ENCODE measurements around the gene CACTIN. TPM values are rescaled to one million over a fixed set of nuclear protein-coding genes. Genes with fewer than 3 reads are reported as not detected.

Gene CACTIN
- polyA plus RNA-seq, 1 donor (not counting 4 experiments of a cell fraction or from before 2014, with no cell fraction given), result 10.8 TPM

GRCh38 chr19:3603121-3603811, 23.3 kb downstream of the CACTIN start:
- no peaks in the 10 kb centered on the region for H3K79me2 ChIP-seq (ENCODE audit: control insufficient read depth, insufficient read depth, low read length)
- TF ChIP-seq EZH2 (IDR thresholded peaks at IDR 0.05; ENCODE audit: low read length), result no peak
- TF ChIP-seq CTCF (optimal IDR thresholded peaks at IDR 0.05 in 1 of 3, IDR thresholded peaks at IDR 0.05 in 1 of 3, conservative IDR thresholded peaks at IDR 0.05 in 1 of 3; ENCODE audit: extremely low read depth in 1 of 3, insufficient read depth in 2 of 3, low read length in 3 of 3), result no peak
- no peaks in the 10 kb centered on the region for H3K9me3 ChIP-seq (ENCODE audit: control insufficient read depth, low read depth, low read length)
- no peaks in the 10 kb centered on the region for H4K20me1 ChIP-seq (ENCODE audit: control insufficient read depth, extremely low read depth, insufficient read depth, low read length)
- no peak overlapping the region for H2AFZ ChIP-seq (ENCODE audit: control insufficient read depth, low read length)
- no peak overlapping the region for H3K4me3 ChIP-seq (ENCODE audit: control insufficient read depth in 2 of 3, extremely low read depth in 1 of 3, insufficient read depth in 2 of 3, low read depth in 1 of 3, low read length in 3 of 3)
- no peak overlapping the region for H3K4me2 ChIP-seq (ENCODE audit: control insufficient read depth, extremely low read depth, insufficient read depth, low read depth, low read length)
- H3K9me1 ChIP-seq (ENCODE audit: control insufficient read depth, extremely low read depth, insufficient read depth, low read length), result no peaks in the 10 kb centered on the region
- H3K27me3 ChIP-seq (ENCODE audit: control insufficient read depth, extremely low read depth, insufficient read depth, low read length), result peaks cover 16% of the 10 kb centered on the region
- H3K9ac ChIP-seq (ENCODE audit: control insufficient read depth, extremely low read depth, insufficient read depth, low read length), result no peak overlapping the region
- H3K4me1 ChIP-seq (ENCODE audit: control insufficient read depth, extremely low read depth, insufficient read depth, low read length), result no peaks in the 10 kb centered on the region
- no peak for DNase-seq (ENCODE audit: low read depth, low spot score)
- no peak for FAIRE-seq
- H3K36me3 ChIP-seq (ENCODE audit: control insufficient read depth in 2 of 2, extremely low read depth in 1 of 2, insufficient read depth in 2 of 2, low read length in 2 of 2), result no peaks in the 10 kb centered on the region
- dilution Hi-C loops (cut with MboI; ENCODE audit: extremely low pct_ligation_motif_present, low sequenced_read_pairs), result no loop called here
- no peak overlapping the region for H3K27ac ChIP-seq (ENCODE audit: control insufficient read depth, insufficient read depth, low read length)

GRCh38 chr19:3601021-3601420, 25.6 kb downstream of the CACTIN start:
- no peak overlapping the region for H3K4me3 ChIP-seq (ENCODE audit: control insufficient read depth in 2 of 3, extremely low read depth in 1 of 3, insufficient read depth in 2 of 3, low read depth in 1 of 3, low read length in 3 of 3)
- no peaks in the 10 kb centered on the region for H3K9me1 ChIP-seq (ENCODE audit: control insufficient read depth, extremely low read depth, insufficient read depth, low read length)
- H3K79me2 ChIP-seq (ENCODE audit: control insufficient read depth, insufficient read depth, low read length), result no peaks in the 10 kb centered on the region
- dilution Hi-C loops (cut with MboI; ENCODE audit: extremely low pct_ligation_motif_present, low sequenced_read_pairs), result no loop called here
- H4K20me1 ChIP-seq (ENCODE audit: control insufficient read depth, extremely low read depth, insufficient read depth, low read length), result no peaks in the 10 kb centered on the region
- DNase-seq (ENCODE audit: low read depth, low spot score), result no peak
- no peak overlapping the region for H3K4me2 ChIP-seq (ENCODE audit: control insufficient read depth, extremely low read depth, insufficient read depth, low read depth, low read length)
- no peaks in the 10 kb centered on the region for H3K36me3 ChIP-seq (ENCODE audit: control insufficient read depth in 2 of 2, extremely low read depth in 1 of 2, insufficient read depth in 2 of 2, low read length in 2 of 2)
- H3K9ac ChIP-seq (ENCODE audit: control insufficient read depth, extremely low read depth, insufficient read depth, low read length), result no peak overlapping the region
- H2AFZ ChIP-seq (ENCODE audit: control insufficient read depth, low read length), result no peak overlapping the region
- peaks cover 13% of the 10 kb centered on the region for H3K27me3 ChIP-seq (ENCODE audit: control insufficient read depth, extremely low read depth, insufficient read depth, low read length)
- no peak for FAIRE-seq
- TF ChIP-seq CTCF (optimal IDR thresholded peaks at IDR 0.05 in 1 of 3, IDR thresholded peaks at IDR 0.05 in 1 of 3, conservative IDR thresholded peaks at IDR 0.05 in 1 of 3; ENCODE audit: extremely low read depth in 1 of 3, insufficient read depth in 2 of 3, low read length in 3 of 3) (no peak), EZH2 (IDR thresholded peaks at IDR 0.05; ENCODE audit: low read length) (no peak)
- no peaks in the 10 kb centered on the region for H3K4me1 ChIP-seq (ENCODE audit: control insufficient read depth, extremely low read depth, insufficient read depth, low read length)
- no peaks in the 10 kb centered on the region for H3K9me3 ChIP-seq (ENCODE audit: control insufficient read depth, low read depth, low read length)
- no peak overlapping the region for H3K27ac ChIP-seq (ENCODE audit: control insufficient read depth, insufficient read depth, low read length)
